ENCODE data around the gene HOXB8.

- TF ChIP-seq CTCF (IDR thresholded peaks at IDR 0.05; ENCODE audit: extremely low read depth in 1 of 2, insufficient read depth in 1 of 2, low read depth in 1 of 2, low read length in 2 of 2): no peak
- no peak for TF ChIP-seq POLR2AphosphoS5 (IDR thresholded peaks at IDR 0.05; ENCODE audit: insufficient read depth, low read depth, low read length)
- TF ChIP-seq POLR2A (IDR thresholded peaks at IDR 0.05; ENCODE audit: low read depth, low read length): no peak
- no peak for TF ChIP-seq MAX (IDR thresholded peaks at IDR 0.05; ENCODE audit: insufficient read depth, insufficient read length)
- no peak for TF ChIP-seq JUN (IDR thresholded peaks at IDR 0.05; ENCODE audit: borderline replicate concordance, insufficient read depth, insufficient read length, low read depth)
- TF ChIP-seq EZH2 (IDR thresholded peaks at IDR 0.05; ENCODE audit: borderline replicate concordance, low read depth, low read length, severe bottlenecking): no peak
- TF ChIP-seq FOS (IDR thresholded peaks at IDR 0.05; ENCODE audit: borderline replicate concordance, insufficient read depth, low read length): no peak
- TF ChIP-seq GATA2 (IDR thresholded peaks at IDR 0.05; ENCODE audit: insufficient read depth, insufficient read length, low read depth, low read length): no peak
These were observed 16.8 kb upstream of the HOXB8 start for GRCh38 chr17:48631693-48632578.
